Esophagus muscularis mucosa (tissue), 4 donors: ENCODE measurements around the gene ULK4. TPM values are rescaled to one million over a fixed set of nuclear protein-coding genes. Genes with fewer than 3 reads are reported as not detected.
"Not testable (repeated sequence)": the region's sequence is repeated elsewhere in the genome, so short reads cannot be mapped to it uniquely, and the experiment has no call there.

ENCODE experiments used
- DNase-seq: peaks from one replicate; pipeline ENCODE4 v3.0.0-alpha.2; 2017; ENCODE audit errors: extremely low spot score
- H3K27ac ChIP-seq, 4 donors: fragments of 200-600 bp; sonication (generic); replicated peaks in 1 of 4; 1 replicate in 3 of 4; 2 replicates in 1 of 4; pipeline ENCODE4 v1.5.1; 2016 to 2019; ENCODE audit warnings: mild to moderate bottlenecking in 1 of 4
- H3K27me3 ChIP-seq, 4 donors: fragments of 200-600 bp; sonication (generic); one replicate each; pipeline versions ENCODE4 v1.5.1 to v1.6.0; 2016 to 2019
- H3K36me3 ChIP-seq, 4 donors: fragments of 200-600 bp; sonication (generic); one replicate each; pipeline ENCODE4 v1.5.1; 2016 to 2019
- H3K4me1 ChIP-seq, 4 donors: fragments of 200-600 bp; sonication (generic); one replicate each; pipeline ENCODE4 v1.5.1; 2016 to 2019
- H3K4me3 ChIP-seq, 4 donors: fragments of 200-600 bp; sonication (generic); 1 replicate in 2 of 4; 2 replicates in 2 of 4; pipeline ENCODE4 v1.5.1; 2016 to 2019; ENCODE audit warnings: mild to moderate bottlenecking in 4 of 4, moderate library complexity in 1 of 4
- H3K9me3 ChIP-seq, 4 donors: fragments of 200-600 bp; sonication (generic); 1 replicate in 3 of 4; 2 replicates in 1 of 4; pipeline ENCODE4 v1.5.1; 2016 to 2019
- EP300 ChIP-seq: sonication (generic); formaldehyde crosslinking; IDR thresholded peaks from one replicate; pipeline ENCODE4 v1.6.1; 2017; ENCODE audit warnings: antibody characterized with exemption
- POLR2A ChIP-seq: fragments of 450-650 bp; IDR thresholded peaks from one replicate; pipeline ENCODE4 v1.6.1; 2017; ENCODE audit warnings: antibody characterized with exemption, moderate library complexity, mild to moderate bottlenecking, low read depth
- POLR2AphosphoS5 ChIP-seq, 2 donors: sonication (generic); formaldehyde crosslinking; IDR thresholded peaks; one replicate each; pipeline ENCODE4 v1.6.1; 2017; ENCODE audit warnings: antibody characterized with exemption in 2 of 2
- WGBS: methylation state at CpG from one replicate; pipeline ENCODE4 v1.1.5; 2018; 5-methylcytosine and 5-hydroxymethylcytosine counted together
- intact Hi-C: fragments of 100-400 bp; cut with DNase I; formaldehyde crosslinking; loops from one replicate; pipeline ENCODE4 v1.15.1; 2023
- total RNA-seq, 4 donors: library from RNA; depleted of rRNA; stranded (reverse); fragments of >200 nt; gene quantifications; one replicate each; pipeline versions ENCODE4 v1.1.0 to v1.2.1, GENCODE V29; 2016
- TF ChIP-seq, protein P1 (sequence below), 3 experiments: fragments of 200-600 bp in 2 of 3; fragments of 450-650 bp in 1 of 3; sonication (generic) in 2 of 3; IDR thresholded peaks; one replicate each; pipeline ENCODE4 v1.5.1; 2017 to 2019; ENCODE audit warnings: antibody characterized with exemption in 3 of 3, mild to moderate bottlenecking in 2 of 3, moderate library complexity in 1 of 3

ULK4 gene
- total RNA-seq, 4 donors from 2014 or later, result 4.2 to 15.4 (median 11.0) TPM

DNA sequence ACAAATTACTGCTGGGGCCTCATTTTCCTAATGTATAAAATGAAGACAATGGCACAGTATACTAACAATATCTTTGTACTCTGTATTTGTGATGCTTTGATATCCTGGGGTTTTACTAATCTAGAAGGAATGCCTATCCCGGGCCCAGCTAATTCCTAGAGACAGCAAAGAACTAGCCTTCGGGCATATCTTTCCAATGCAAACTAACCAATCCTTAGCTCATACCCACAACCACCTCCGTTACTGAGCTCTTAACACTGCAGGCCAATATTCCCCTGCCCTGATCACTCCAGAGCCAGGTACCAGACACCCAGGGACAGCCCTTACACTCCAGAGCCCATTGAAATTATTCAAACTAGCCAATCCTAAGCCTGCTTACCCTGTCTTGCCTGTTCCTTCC is 309.0 kb downstream of the ULK4 start:
- Histone ChIP-seq H3K27ac (no peak overlapping the region), H3K4me1 (peaks cover 0 to 7% (median 3%) of the 10 kb centered on the region in 4 donors), H3K27me3 (no peaks in the 10 kb centered on the region), H3K9me3 (no peaks in the 10 kb centered on the region), H3K4me3 (no peak overlapping the region), H3K36me3 (no peaks in the 10 kb centered on the region)
- 89% methylated on average over 3 of the region's 3 CpGs for WGBS
- no peak for DNase-seq
- intact Hi-C loops, result no loop called here
- no peak for TF ChIP-seq EP300
- TF ChIP-seq POLR2A, result no peak
- TF ChIP-seq POLR2AphosphoS5 (IDR thresholded peaks at IDR 0.05), result no peak

DNA sequence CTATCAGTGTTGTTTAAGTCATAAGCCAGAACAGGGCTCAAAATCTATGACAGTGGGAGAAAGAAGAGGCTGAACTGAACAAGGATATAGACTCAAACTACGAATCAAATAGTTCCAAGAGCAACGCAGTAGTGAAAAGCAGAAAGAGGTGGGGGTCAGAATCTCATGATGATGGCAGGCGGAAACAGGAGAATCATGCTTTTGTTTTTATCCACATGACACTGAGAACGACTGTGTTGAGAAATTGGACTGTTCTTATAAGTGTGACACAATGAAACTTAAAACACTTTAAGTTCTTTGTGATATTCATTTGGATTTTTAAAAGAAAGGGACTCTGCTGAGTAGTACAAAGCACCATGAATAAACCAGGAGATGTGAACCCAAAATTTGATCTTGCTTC is 309.4 kb downstream of the ULK4 start:
- 81% methylated on average over 4 of the region's 4 CpGs for WGBS
- intact Hi-C loops, result no loop called here
- no peak for DNase-seq
- no peak overlapping the region for H3K27ac ChIP-seq
- no peak overlapping the region for H3K4me3 ChIP-seq
- no peaks in the 10 kb centered on the region for H3K27me3 ChIP-seq
- H3K36me3 ChIP-seq, result no peaks in the 10 kb centered on the region
- H3K4me1 ChIP-seq, result peaks cover 0 to 7% (median 3%) of the 10 kb centered on the region in 4 donors
- H3K9me3 ChIP-seq, result no peaks in the 10 kb centered on the region
- TF ChIP-seq POLR2AphosphoS5 (IDR thresholded peaks at IDR 0.05) (no peak), POLR2A (no peak), EP300 (no peak)
- TF ChIP-seq, protein P1, sequence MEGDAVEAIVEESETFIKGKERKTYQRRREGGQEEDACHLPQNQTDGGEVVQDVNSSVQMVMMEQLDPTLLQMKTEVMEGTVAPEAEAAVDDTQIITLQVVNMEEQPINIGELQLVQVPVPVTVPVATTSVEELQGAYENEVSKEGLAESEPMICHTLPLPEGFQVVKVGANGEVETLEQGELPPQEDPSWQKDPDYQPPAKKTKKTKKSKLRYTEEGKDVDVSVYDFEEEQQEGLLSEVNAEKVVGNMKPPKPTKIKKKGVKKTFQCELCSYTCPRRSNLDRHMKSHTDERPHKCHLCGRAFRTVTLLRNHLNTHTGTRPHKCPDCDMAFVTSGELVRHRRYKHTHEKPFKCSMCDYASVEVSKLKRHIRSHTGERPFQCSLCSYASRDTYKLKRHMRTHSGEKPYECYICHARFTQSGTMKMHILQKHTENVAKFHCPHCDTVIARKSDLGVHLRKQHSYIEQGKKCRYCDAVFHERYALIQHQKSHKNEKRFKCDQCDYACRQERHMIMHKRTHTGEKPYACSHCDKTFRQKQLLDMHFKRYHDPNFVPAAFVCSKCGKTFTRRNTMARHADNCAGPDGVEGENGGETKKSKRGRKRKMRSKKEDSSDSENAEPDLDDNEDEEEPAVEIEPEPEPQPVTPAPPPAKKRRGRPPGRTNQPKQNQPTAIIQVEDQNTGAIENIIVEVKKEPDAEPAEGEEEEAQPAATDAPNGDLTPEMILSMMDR (IDR thresholded peaks at IDR 0.05), result no peak

DNA sequence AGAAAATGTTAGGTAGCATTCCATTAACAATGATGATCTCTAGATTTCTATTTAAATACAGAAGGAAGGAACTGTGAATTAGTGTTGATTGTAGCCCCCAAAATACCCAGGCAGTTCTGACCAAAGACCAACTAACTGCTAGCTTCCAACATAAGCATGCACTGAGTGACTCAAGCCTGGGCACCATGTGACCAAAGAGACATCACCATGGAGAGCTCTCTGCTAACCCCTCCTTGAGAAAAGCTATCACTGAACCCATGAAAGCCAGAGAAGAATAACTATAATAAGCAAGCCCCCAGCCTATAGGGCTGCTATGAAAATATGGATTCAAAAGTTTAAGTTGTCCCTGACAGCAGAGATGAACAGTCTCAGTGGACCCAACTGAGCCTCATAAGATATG is 310.2 kb downstream of the ULK4 start:
- no peak for DNase-seq
- Histone ChIP-seq H3K4me3 (no peak overlapping the region), H3K27ac (no peak overlapping the region), H3K9me3 (no peaks in the 10 kb centered on the region), H3K27me3 (no peaks in the 10 kb centered on the region), H3K4me1 (peaks cover 0 to 7% (median 3%) of the 10 kb centered on the region in 4 donors), H3K36me3 (no peaks in the 10 kb centered on the region)
- intact Hi-C loops, result no loop called here
- no peak for TF ChIP-seq EP300
- TF ChIP-seq, protein P1 (IDR thresholded peaks at IDR 0.05), result no peak
- no peak for TF ChIP-seq POLR2A
- TF ChIP-seq POLR2AphosphoS5 (IDR thresholded peaks at IDR 0.05), result no peak

DNA sequence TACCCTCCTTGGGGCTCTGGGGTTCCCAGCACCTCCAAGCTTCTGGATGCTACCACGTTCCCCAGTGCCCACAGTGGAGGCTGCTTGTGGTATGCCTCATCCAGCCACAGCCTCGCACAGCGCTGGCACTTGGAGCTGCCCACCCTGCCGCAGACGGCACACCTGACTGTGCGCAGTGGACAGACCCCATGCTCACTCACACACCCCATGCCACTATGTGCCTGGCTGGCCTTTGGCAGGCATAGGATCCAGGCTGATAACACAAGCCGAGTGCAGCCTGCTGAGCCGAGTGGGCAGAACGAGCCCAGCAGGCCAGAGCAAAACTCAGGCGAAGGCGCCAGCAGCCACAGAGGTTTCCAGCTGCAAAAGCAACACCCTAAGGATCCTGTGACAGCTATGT is 311.5 kb downstream of the ULK4 start:
- no peak for TF ChIP-seq POLR2A
- TF ChIP-seq, protein P1 (IDR thresholded peaks at IDR 0.05), result no peak
- TF ChIP-seq POLR2AphosphoS5 (IDR thresholded peaks at IDR 0.05), result no peak
- TF ChIP-seq EP300, result no peak
- H3K4me1 ChIP-seq, result peaks cover 0 to 7% (median 3%) of the 10 kb centered on the region in 4 donors
- H3K4me3 ChIP-seq, result no peak overlapping the region
- H3K36me3 ChIP-seq, result no peaks in the 10 kb centered on the region
- H3K27me3 ChIP-seq, result no peaks in the 10 kb centered on the region
- 92% methylated on average over 10 of the region's 11 CpGs for whole genome bisulfite sequencing
- intact Hi-C loops, result no loop called here
- no peak overlapping the region for H3K27ac ChIP-seq
- no peaks in the 10 kb centered on the region for H3K9me3 ChIP-seq
- DNase-seq, result no peak

DNA sequence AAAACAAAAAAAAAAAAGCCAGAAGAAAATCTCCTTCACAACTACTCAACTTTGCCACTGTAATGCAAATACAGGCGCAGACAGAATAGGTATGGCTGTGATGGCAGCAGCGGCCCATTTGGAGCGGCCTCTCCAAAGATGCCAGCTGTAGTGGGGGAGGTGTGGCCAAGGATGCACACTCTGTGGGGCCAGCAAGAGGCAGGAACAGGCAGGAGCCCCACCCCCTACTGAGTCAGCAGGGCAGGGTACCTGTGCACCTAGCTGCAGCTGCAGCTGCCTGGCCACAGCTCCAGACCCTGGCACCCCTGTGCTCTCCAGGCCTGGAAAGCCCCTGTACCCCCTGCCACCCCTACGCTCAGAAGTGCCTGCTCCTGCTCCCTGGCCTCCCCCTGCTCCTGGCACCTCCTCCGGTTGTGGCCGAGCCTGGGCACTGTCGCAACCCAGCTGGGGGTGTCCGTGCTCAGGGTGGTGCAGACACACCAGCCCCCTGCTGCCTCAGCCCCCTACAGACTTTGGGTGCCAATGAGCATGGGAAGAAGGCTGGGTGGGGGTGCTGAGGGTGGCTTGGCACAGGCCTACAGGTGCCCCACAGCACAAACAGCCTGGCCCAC is 312.7 kb downstream of the ULK4 start:
- Histone ChIP-seq H3K27me3 (no peaks in the 10 kb centered on the region), H3K36me3 (no peaks in the 10 kb centered on the region), H3K9me3 (no peaks in the 10 kb centered on the region), H3K4me3 (no peak overlapping the region), H3K27ac (no peak overlapping the region), H3K4me1 (peaks cover 0 to 7% (median 3%) of the 10 kb centered on the region in 4 donors)
- no peak for DNase-seq
- WGBS, result 98% methylated on average over 8 of the region's 8 CpGs
- no peak for TF ChIP-seq POLR2AphosphoS5 (IDR thresholded peaks at IDR 0.05)
- TF ChIP-seq, protein P1 (IDR thresholded peaks at IDR 0.05), result no peak
- TF ChIP-seq POLR2A, result no peak
- no peak for TF ChIP-seq EP300
- intact Hi-C loops, result no loop called here

DNA sequence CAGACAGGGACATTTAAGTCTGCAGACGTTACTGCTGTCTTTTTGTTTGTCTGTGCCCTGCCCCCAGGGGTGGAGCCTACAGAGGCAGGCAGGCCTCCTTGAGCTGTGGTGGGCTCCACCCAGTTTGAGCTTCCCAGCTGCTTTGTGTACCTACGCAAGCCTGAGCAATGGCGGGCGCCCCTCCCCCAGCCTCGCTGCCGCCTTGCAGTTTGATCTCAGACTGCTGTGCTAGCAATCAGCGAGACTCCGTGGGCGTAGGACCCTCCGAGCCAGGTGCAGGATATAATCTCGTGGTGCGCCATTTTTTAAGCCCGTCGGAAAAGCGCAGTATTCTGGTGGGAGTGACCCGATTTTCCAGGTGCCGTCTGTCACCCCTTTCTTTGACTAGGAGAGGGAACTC is 314.2 kb downstream of the ULK4 start:
- DNase-seq, H3K4me1 ChIP-seq, H3K27me3 ChIP-seq, H3K9me3 ChIP-seq, H3K4me3 ChIP-seq, H3K27ac ChIP-seq, H3K36me3 ChIP-seq, intact Hi-C loops: not testable (repeated sequence)
- WGBS, result 93% methylated on average over 4 of the region's 17 CpGs
